WTC11 (cell line): ENCODE results near the gene XBP1.

Experiments used
- ATF2 ChIP-seq: sonication (generic); formaldehyde crosslinking; IDR thresholded peaks from 2 replicates; pipeline ENCODE4 v1.8.1; 2022; ENCODE audit warnings: low read depth, missing genetic modification reagents, borderline replicate concordance
- ESRRA ChIP-seq: sonication (generic); formaldehyde crosslinking; IDR thresholded peaks from 2 replicates; pipeline ENCODE4 v1.8.1; 2022; ENCODE audit warnings: mild to moderate bottlenecking, missing genetic modification reagents, borderline replicate concordance
- NFYB ChIP-seq: sonication (generic); formaldehyde crosslinking; conservative IDR thresholded peaks from 2 replicates; pipeline ENCODE4 v1.8.0; 2022; ENCODE audit warnings: low read depth, missing genetic modification reagents
- TEAD4 ChIP-seq: sonication (generic); formaldehyde crosslinking; IDR thresholded peaks from 2 replicates; pipeline ENCODE4 v1.8.0; 2022; ENCODE audit warnings: mild to moderate bottlenecking, missing genetic modification reagents
- USF1 ChIP-seq: sonication (generic); formaldehyde crosslinking; IDR thresholded peaks from 2 replicates; pipeline ENCODE4 v1.8.0; 2022; ENCODE audit warnings: mild to moderate bottlenecking, missing genetic modification reagents
- USF2 ChIP-seq: sonication (generic); formaldehyde crosslinking; IDR thresholded peaks from 2 replicates; pipeline ENCODE4 v1.8.1; 2023; ENCODE audit warnings: mild to moderate bottlenecking, missing genetic modification reagents, moderate library complexity
- ZNF263 ChIP-seq: sonication (generic); formaldehyde crosslinking; IDR thresholded peaks from 2 replicates; pipeline ENCODE4 v1.8.1; 2022; ENCODE audit warnings: low read depth, mild to moderate bottlenecking, moderate library complexity, missing genetic modification reagents
- TF ChIP-seq, protein P1 (sequence below): fragments of 200-600 bp; IDR thresholded peaks from 2 replicates; pipeline ENCODE4 v1.8.0; 2022; ENCODE audit warnings: antibody characterized with exemption

DNA sequence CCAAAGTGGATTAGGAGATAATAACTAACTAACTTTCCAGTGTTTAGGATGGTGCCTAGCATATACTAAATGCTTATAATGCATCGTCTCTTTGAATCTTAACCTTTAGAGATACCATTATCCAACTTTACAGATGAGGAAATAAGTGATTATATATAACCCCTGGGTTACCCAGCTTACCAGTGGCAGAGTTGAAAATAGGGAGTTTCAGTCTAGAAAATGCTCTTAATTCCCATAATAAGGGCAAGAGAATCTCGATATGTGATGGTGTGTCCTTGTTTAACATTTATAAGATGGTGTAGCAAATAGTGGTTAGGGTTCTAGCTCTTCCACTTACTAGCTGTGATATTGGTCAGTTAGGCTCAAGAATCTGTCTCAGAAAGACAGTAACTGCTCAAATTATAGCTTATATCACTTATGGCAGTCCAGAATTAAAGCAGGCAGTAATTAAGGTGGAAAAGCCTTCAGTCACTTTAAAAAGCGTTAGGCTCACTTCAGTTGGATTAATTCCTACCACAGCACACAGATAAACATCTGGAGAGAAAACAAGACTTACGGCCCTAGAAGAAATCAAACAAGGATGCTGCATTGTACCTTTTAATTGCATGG, 6.3 kb downstream of the XBP1 start:
- TF ChIP-seq NFYB (no peak), ATF2 (CRISPR knock-in tag) (no peak), USF2 (CRISPR knock-in tag) (no peak), ESRRA (CRISPR knock-in tag) (no peak), ZNF263 (no peak), USF1 (CRISPR knock-in tag) (no peak), TEAD4 (CRISPR knock-in tag) (no peak)
- TF ChIP-seq, protein P1, sequence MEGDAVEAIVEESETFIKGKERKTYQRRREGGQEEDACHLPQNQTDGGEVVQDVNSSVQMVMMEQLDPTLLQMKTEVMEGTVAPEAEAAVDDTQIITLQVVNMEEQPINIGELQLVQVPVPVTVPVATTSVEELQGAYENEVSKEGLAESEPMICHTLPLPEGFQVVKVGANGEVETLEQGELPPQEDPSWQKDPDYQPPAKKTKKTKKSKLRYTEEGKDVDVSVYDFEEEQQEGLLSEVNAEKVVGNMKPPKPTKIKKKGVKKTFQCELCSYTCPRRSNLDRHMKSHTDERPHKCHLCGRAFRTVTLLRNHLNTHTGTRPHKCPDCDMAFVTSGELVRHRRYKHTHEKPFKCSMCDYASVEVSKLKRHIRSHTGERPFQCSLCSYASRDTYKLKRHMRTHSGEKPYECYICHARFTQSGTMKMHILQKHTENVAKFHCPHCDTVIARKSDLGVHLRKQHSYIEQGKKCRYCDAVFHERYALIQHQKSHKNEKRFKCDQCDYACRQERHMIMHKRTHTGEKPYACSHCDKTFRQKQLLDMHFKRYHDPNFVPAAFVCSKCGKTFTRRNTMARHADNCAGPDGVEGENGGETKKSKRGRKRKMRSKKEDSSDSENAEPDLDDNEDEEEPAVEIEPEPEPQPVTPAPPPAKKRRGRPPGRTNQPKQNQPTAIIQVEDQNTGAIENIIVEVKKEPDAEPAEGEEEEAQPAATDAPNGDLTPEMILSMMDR, result no peak
